ENCODE results near the gene ALDH18A1.
A peak's percentile ranks its signal among the peaks of the same experiment; 100 is the strongest.

Gene ALDH18A1

GRCh38 chr10:95579292-95579691 lies 77.2 kb downstream of the ALDH18A1 start:
- DNase-seq (ENCODE audit: low spot score), result no peak

DNA sequence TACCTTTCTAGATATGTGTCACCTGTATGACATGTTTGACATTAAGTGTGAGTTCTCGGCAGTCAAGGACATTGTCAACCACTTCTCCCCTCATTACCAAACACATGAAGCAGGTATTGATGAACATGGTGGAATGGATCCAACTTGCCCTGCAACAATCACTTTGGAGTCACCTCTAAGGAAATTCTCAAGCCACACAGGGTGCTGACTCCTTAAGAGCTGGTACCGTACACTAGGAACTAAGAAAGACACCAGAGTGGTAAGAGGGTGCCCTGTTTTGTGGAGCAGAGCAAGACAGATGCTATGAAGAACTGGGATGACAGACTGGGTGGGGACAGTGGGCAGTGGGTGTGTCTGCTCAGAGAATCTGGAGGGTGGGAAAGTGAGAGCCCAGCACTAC lies 77.9 kb downstream of the ALDH18A1 start:
- no peak for DNase-seq (ENCODE audit: low spot score)

- no peak for DNase-seq (ENCODE audit: low spot score)
These were observed 81.7 kb downstream of the ALDH18A1 start for GRCh38 chr10:95574649-95575365.

DNA sequence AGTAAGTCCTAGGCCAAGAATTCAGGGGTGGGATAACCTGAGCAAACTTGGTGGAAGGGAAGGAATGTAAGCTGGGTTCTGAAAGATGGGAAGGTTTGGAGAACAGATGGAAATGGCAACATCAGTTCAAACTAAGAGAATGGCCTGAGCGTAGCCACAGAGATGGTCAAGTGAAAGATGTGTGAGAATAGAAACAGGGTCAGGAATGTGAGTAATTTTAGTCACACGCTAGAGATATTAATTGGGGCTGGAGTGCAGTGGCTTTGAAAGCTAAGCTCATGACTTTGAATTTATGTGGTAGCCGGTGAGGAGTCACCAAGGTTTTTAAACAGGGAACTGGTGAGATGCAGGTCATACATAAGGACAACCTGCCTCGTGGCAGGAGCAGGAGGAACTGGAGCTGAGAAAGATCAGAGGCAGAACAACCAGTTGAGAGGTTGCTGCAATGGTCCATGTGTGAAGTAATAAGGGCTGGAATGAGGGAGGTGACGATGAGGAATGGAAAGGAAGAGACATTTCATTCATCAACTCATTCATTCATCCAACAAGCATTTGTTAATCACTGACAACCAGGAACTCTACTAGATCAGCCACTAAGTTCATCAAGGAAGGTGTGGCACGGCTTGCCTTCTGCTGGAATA lies 82.4 kb downstream of the ALDH18A1 start:
- no peak for DNase-seq (ENCODE audit: low spot score)

GRCh38 chr10:95573527-95573926 lies 83.0 kb downstream of the ALDH18A1 start:
- DNase-seq (ENCODE audit: low spot score), result no peak

DNA sequence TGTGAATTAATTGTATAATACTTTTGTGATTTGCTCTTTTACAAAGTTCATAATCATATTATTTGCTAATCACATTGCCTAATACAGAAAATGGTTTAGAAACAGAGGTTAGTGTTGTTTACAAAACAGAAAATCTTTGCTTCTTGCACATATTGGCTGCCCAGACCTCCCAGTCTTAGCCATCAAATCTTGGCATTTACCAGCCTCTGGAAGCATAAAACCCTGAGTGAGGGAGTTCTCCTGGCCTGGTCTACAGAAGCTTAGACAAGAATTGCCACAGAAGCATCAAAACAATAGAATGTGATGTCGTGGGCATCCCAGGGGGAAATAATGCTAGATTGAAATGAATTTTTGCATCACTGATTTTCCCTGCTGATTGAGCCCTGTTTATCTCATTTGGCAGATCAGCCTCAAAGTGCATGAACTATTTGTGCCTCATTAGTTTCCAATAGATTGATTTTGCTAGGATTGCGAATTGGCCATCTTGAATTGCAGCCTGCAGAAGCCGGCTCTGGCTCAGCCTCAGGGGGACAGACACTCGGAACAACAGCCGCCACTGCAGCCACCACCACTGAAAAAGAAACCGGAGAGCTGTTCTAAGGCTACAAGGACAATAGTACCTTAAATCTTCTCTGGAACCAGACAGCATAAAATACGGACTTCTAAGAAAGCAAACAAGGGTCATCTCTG lies 84.2 kb downstream of the ALDH18A1 start:
- DNase-seq (ENCODE audit: low spot score), result no peak

DNA sequence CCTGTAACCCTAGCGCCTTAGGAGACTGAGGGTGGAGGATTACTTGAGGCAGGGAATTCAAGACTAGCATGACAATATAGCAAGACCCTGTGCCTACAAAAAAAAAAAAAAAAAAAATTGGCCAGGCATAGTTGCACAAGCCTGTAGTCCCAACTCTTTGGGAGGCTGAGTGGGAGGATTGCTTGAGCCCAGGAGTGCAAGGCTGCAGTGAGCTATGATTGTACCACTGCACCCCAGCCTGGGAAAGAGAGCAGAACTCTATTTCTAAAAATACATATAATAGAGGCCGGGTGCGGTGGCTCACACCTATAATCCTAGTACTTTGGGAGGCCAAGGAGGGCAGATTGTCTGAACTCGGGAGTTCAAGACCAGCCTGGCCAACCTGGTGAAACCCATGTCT lies 85.1 kb downstream of the ALDH18A1 start:
- no peak for DNase-seq (ENCODE audit: low spot score)

- no peak for DNase-seq (ENCODE audit: low spot score)
These were observed 87.1 kb downstream of the ALDH18A1 start for GRCh38 chr10:95569368-95569767.

DNA sequence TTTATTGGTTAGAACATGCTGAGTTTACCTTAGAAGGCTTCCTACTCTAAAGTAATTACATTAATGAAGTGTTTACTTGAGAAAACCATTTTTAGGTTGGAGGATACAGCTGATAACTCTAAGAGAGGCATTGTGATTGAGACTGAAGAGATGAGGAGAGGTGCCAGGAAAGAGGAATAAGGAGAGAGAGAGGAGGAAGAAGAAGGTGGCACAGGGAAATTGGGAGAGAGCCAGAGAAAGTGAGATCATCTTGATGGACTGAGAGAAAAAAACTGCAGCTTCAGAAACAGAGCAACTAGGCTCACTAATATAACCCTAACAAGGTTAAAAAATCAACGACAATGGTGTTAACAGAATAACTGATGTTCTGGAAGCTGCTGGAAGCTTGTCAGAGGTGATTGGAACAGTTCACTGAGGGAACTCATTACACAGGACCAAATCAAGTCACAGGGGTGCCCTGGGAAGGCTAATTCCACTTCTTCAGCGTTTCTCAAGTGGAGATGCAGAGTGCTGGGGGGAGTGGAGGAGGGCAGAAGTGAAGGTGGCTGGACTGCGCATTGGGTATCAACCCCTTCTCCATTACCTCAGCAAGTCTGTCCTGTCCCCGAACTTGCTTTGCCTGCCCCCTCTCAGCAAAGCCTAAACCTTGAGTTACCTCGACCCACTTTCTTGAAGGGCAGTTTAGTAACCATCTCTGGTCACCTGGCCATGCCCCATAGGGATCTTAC lies 88.4 kb downstream of the ALDH18A1 start:
- DNase-seq (ENCODE audit: low spot score), result no peak

DNA sequence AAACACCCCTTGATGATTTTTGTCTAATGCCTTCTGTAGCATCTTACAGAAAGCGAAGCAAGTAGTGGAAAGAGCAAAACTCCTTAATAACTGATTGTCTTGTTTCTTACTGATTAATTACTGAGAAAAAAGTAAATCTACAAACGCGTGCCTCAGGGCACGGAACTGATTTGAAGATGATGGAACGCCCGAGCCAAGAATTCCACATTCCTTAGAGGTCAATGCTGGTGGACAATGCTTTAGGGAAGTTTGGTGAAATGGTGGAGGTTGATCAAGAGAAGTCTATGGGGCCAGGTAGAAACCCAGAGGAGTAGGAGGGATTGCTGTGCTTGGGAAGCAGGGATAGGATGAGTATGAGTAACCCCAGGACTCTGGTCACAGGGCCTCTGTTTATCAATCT lies 90.4 kb downstream of the ALDH18A1 start:
- DNase-seq (ENCODE audit: low spot score), result no peak

GRCh38 chr10:95565336-95565735 lies 91.2 kb downstream of the ALDH18A1 start:
- DNase-seq (ENCODE audit: low spot score), result no peak

- DNase-seq (ENCODE audit: low spot score), result no peak
These were observed 92.2 kb downstream of the ALDH18A1 start for GRCh38 chr10:95564291-95564690.

DNA sequence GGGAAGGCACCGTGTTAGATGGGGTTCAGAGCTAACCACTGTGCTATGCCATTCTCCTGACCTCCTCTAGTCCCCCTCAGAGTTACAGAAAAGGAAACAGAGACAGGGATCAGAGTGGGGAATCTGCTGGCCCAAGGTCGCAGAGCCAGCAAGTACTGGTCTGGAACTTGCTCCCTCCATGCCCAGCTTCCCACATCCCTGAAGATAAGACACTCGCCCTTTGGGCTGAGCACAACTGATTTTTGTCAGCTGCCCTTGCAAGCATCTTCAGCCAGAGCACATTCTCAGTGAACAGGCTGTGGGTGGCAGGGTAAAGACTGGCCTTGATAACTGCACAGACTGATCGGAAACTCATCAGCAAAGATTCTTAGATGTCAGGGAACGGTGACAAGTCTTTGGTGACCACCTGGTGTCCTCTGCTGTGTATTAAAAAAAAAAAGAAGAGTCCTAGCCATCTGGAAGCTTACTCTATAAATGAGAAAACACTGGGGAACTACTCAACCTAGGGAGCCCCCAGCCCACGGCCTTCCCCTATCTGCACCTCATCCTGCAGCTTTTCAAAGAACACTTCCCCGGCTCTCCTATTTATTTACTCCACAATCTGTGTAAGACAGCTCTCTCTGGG lies 94.1 kb downstream of the ALDH18A1 start:
- no peak for DNase-seq (ENCODE audit: low spot score)

GRCh38 chr10:95561864-95562177 lies 94.7 kb downstream of the ALDH18A1 start:
- DNase-seq (ENCODE audit: low spot score), result no peak

GRCh38 chr10:95561177-95561863 lies 95.2 kb downstream of the ALDH18A1 start, which contains the start of gene SORBS1:
TSS of gene SORBS1 (minus strand) at chr10:95561371. CDS start at chr10:95441135, 120,236 bp downstream.
- DNase-seq (ENCODE audit: low spot score), result peak; percentile 96

GRCh38 chr10:95560278-95561176 lies 96.0 kb downstream of the ALDH18A1 start:
- DNase-seq (ENCODE audit: low spot score), result peak; percentile 62

DNA sequence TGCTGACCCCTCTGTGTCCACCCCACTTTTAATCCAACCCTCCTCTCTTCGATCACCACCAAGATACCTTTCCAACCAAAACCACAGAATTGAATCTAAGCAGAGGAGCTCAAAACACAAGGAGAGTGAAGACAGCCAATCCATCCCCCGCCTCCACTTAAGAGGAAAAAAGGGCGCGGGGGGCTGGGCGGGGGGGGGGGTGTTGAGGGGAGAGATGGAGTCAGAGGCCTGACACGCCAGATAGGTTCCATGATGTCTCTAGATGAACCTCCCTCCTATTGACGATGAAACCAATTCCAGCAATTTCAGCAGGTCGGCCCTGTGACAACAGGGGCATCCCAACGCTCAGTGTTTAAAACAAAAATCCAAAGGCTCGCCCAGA lies 96.6 kb downstream of the ALDH18A1 start:
- DNase-seq (ENCODE audit: low spot score), result no peak

DNA sequence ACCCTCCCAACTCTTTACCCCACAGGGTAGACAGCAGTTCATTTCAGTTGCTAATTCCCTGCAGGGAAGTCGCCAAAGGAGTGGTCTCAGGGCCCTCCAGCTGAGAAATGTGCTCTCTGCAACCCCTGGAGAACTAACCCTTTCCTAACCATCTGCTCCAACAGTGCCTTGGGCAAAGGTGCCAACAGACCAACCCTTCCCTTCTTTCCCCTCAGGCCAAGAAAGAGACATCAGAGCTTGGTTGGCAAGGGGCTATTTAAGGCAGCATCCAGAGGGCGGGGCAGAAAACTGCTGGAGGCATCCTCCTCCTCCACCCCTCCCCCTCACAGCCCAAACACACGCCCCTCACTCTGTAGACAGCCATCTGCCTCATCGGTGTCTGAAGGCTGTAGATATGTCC lies 97.0 kb downstream of the ALDH18A1 start:
- DNase-seq (ENCODE audit: low spot score), result no peak

- no peak for DNase-seq (ENCODE audit: low spot score)
These were observed 97.8 kb downstream of the ALDH18A1 start for GRCh38 chr10:95558593-95559320.

All from cerebellar cortex (tissue), 1 donor.